Right atrium auricular region (tissue), 2 donors: ENCODE data around the gene ACOT8. TPM values are rescaled to one million over a fixed set of nuclear protein-coding genes. Genes with fewer than 3 reads are reported as not detected.

Experiments
- DNase-seq: peaks from one replicate; pipeline ENCODE4 v3.0.0-alpha.2; 2019; ENCODE audit warnings: low spot score
- H3K27ac ChIP-seq, 2 donors: fragments of 200-600 bp; sonication (generic); 1 replicate in 1 of 2; 2 replicates in 1 of 2; pipeline ENCODE4 v1.5.1; 2016 to 2019
- H3K27me3 ChIP-seq, 2 donors: fragments of 200-600 bp; sonication (generic); one replicate each; pipeline versions ENCODE4 v1.5.1 to v1.6.0; 2017 to 2019
- H3K36me3 ChIP-seq: fragments of 200-600 bp; sonication (generic); one replicate; pipeline ENCODE4 v1.5.1; 2016
- H3K4me1 ChIP-seq, 2 donors: fragments of 200-600 bp; sonication (generic); one replicate each; pipeline versions ENCODE4 v1.5.1 to v1.6.0; 2017 to 2019
- H3K4me3 ChIP-seq, 2 donors: fragments of 200-600 bp; sonication (generic); 1 replicate in 1 of 2; 2 replicates in 1 of 2; pipeline ENCODE4 v1.5.1; 2017 to 2019; ENCODE audit warnings: mild to moderate bottlenecking in 1 of 2, moderate library complexity in 1 of 2
- H3K9me3 ChIP-seq, 2 donors: fragments of 200-600 bp; sonication (generic); one replicate each; pipeline ENCODE4 v1.5.1; 2019
- CTCF ChIP-seq, 2 donors: fragments of 200-600 bp; sonication (generic); IDR thresholded peaks; one replicate each; pipeline ENCODE4 v1.5.1; 2019; ENCODE audit warnings: antibody characterized with exemption in 2 of 2
- total RNA-seq, 2 donors: library from RNA; depleted of rRNA; stranded (reverse); fragments of >200 nt; gene quantifications; one replicate each; pipeline ENCODE4 v1.1.0, GENCODE V29; 2016

The ACOT8 gene
- total RNA-seq, 2 donors from 2014 or later = 39.9 to 40.9 TPM

GRCh38 chr20:45853484-45853883 lies 3.7 kb downstream of the ACOT8 start:
- DNase-seq = no peak
- H3K27ac ChIP-seq = no peak overlapping the region
- no peak overlapping the region for H3K4me3 ChIP-seq
- no peak for TF ChIP-seq CTCF (IDR thresholded peaks at IDR 0.05)
- no peaks in the 10 kb centered on the region for H3K9me3 ChIP-seq
- no peaks in the 10 kb centered on the region for H3K27me3 ChIP-seq
- peaks cover 0 to 32% of the 10 kb centered on the region in 2 donors for H3K4me1 ChIP-seq
- peaks cover 11% of the 10 kb centered on the region for H3K36me3 ChIP-seq

- no peak for TF ChIP-seq CTCF (IDR thresholded peaks at IDR 0.05)
- H3K27me3 ChIP-seq = no peaks in the 10 kb centered on the region
- no peaks in the 10 kb centered on the region for H3K9me3 ChIP-seq
- DNase-seq = no peak
- H3K27ac ChIP-seq = no peak overlapping the region
- H3K4me3 ChIP-seq = no peak overlapping the region
- H3K4me1 ChIP-seq = peaks cover 0 to 23% of the 10 kb centered on the region in 2 donors
- H3K36me3 ChIP-seq = peaks cover 19% of the 10 kb centered on the region
Measured at GRCh38 chr20:45852326-45852725, 4.9 kb downstream of the ACOT8 start.

GRCh38 chr20:45851501-45851900 lies 5.7 kb downstream of the ACOT8 start:
- H3K36me3 ChIP-seq = peaks cover 28% of the 10 kb centered on the region
- DNase-seq = no peak
- H3K27ac ChIP-seq = peak overlapping the region in 1 of 2 donors; percentile 19
- peaks cover 0 to 20% of the 10 kb centered on the region in 2 donors for H3K4me1 ChIP-seq
- no peaks in the 10 kb centered on the region for H3K9me3 ChIP-seq
- TF ChIP-seq CTCF (IDR thresholded peaks at IDR 0.05) = no peak
- no peak overlapping the region for H3K4me3 ChIP-seq
- no peaks in the 10 kb centered on the region for H3K27me3 ChIP-seq

- no peak for DNase-seq
- no peaks in the 10 kb centered on the region for H3K9me3 ChIP-seq
- peak overlapping the region in 1 of 2 donors; percentile 10 for H3K27ac ChIP-seq
- H3K4me1 ChIP-seq = peaks cover 0 to 14% of the 10 kb centered on the region in 2 donors
- peaks cover 33% of the 10 kb centered on the region for H3K36me3 ChIP-seq
- H3K4me3 ChIP-seq = no peak overlapping the region
- H3K27me3 ChIP-seq = no peaks in the 10 kb centered on the region
- no peak for TF ChIP-seq CTCF (IDR thresholded peaks at IDR 0.05)
Measured at GRCh38 chr20:45850926-45851325, 6.3 kb downstream of the ACOT8 start.

- no peaks in the 10 kb centered on the region for H3K27me3 ChIP-seq
- no peak overlapping the region for H3K4me3 ChIP-seq
- peaks cover 40% of the 10 kb centered on the region for H3K36me3 ChIP-seq
- no peak for TF ChIP-seq CTCF (IDR thresholded peaks at IDR 0.05)
- H3K4me1 ChIP-seq = peaks cover 0 to 7% of the 10 kb centered on the region in 2 donors
- no peak overlapping the region for H3K27ac ChIP-seq
- DNase-seq = no peak
- H3K9me3 ChIP-seq = no peaks in the 10 kb centered on the region
Measured at GRCh38 chr20:45850238-45850637, 7.0 kb downstream of the ACOT8 start.

GRCh38 chr20:45848969-45849582 lies 8.1 kb downstream of the ACOT8 start:
- H3K4me1 ChIP-seq = no peaks in the 10 kb centered on the region
- TF ChIP-seq CTCF (IDR thresholded peaks at IDR 0.05) = no peak
- no peaks in the 10 kb centered on the region for H3K27me3 ChIP-seq
- H3K36me3 ChIP-seq = peaks cover 49% of the 10 kb centered on the region
- H3K4me3 ChIP-seq = no peak overlapping the region
- H3K9me3 ChIP-seq = no peaks in the 10 kb centered on the region
- DNase-seq = no peak
- H3K27ac ChIP-seq = no peak overlapping the region
